Sciatic nerve (tissue), 2 donors: ENCODE data around the gene OR1S2. TPM values are rescaled to one million over a fixed set of nuclear protein-coding genes. Genes with fewer than 3 reads are reported as not detected.
"Not testable (repeated sequence)": the region's sequence is repeated elsewhere in the genome, so short reads cannot be mapped to it uniquely, and the experiment has no call there.

Source experiments
- ATAC-seq: fragments of 200-7000 bp; cut with Tn5 transposase; one replicate; pipeline ENCODE4 v1.9.1; 2020; ENCODE audit warnings: mild to moderate bottlenecking, moderate library complexity
- DNase-seq: peaks from one replicate; pipeline ENCODE4 v3.0.0-alpha.2; 2020; ENCODE audit warnings: low spot score
- intact Hi-C: fragments of 100-400 bp; cut with DNase I; formaldehyde crosslinking; loops from one replicate; pipeline ENCODE4 v1.14.2; 2022
- total RNA-seq: library from RNA; stranded (reverse); fragmentation: NEBNext Ultra II Directional; extraction: Animal tissue kit (Norgen Biotek cat#: 25700); gene quantifications from one replicate; pipeline ENCODE4 v1.2.1, GENCODE V29; 2021
- donor health status: DM: no; HTN: no; CAD: no.
- donor health status: DM: no; HTN: no; CAD: no.

OR1S2 gene
- not detected for total RNA-seq

- ATAC-seq (no peak), DNase-seq (no peak)
- intact Hi-C loops, result no loop called here
Observed at GRCh38 chr11:58204042-58204441, at the start of gene OR1S2. Gene OR1S2 (minus strand): TSS chr11:58204142. CDS start chr11:58204142, 0 bp downstream.

- DNase-seq (no peak), ATAC-seq (no peak)
- intact Hi-C loops, result no loop called here
Observed at GRCh38 chr11:58243954-58244353, 40.0 kb upstream of the OR1S2 start.

GRCh38 chr11:58227956-58228615, 24.1 kb upstream of the OR1S2 start:
- DNase-seq, result no peak
- intact Hi-C loops, result no loop called here
- ATAC-seq, result no peak

- intact Hi-C loops, result no loop called here
- no peak for ATAC-seq
- no peak for DNase-seq
Observed at GRCh38 chr11:58222721-58223120, 18.8 kb upstream of the OR1S2 start.

GRCh38 chr11:58216476-58216875, 12.5 kb upstream of the OR1S2 start:
- intact Hi-C loops, result no loop called here
- DNase-seq, result no peak
- ATAC-seq, result no peak

- intact Hi-C loops, ATAC-seq, DNase-seq: not testable (repeated sequence)
Observed at GRCh38 chr11:58212420-58212819, 8.5 kb upstream of the OR1S2 start, which contains the start of gene OR1S1. Gene OR1S1 (plus strand): TSS chr11:58212720.

GRCh38 chr11:58199271-58199670, 4.7 kb downstream of the OR1S2 start:
- intact Hi-C loops, result no loop called here
- ATAC-seq, result no peak

GRCh38 chr11:58195939-58196338, 8.0 kb downstream of the OR1S2 start:
- no peak for DNase-seq
- no peak for ATAC-seq
- intact Hi-C loops, result no loop called here

More at GRCh38 chr11:58199271-58199670, 4.7 kb downstream of the OR1S2 start:
- DNase-seq, result no peak

- ATAC-seq (no peak), DNase-seq (no peak)
- intact Hi-C loops, result no loop called here
Observed at GRCh38 chr11:58193391-58193790, 10.6 kb downstream of the OR1S2 start.

- DNase-seq, result no peak
- no peak for ATAC-seq
- intact Hi-C loops, result no loop called here
Observed at GRCh38 chr11:58192229-58192628, 11.7 kb downstream of the OR1S2 start.

GRCh38 chr11:58188770-58189169, 15.2 kb downstream of the OR1S2 start, which contains the start of gene OR9Q2:
Gene OR9Q2 (plus strand): TSS chr11:58189070. CDS start chr11:58190491, 1,421 bp downstream.
- DNase-seq (no peak), ATAC-seq (no peak)
- intact Hi-C loops, result no loop called here

- no peak for ATAC-seq
- no peak for DNase-seq
- intact Hi-C loops, result no loop called here
Observed at GRCh38 chr11:58186938-58187337, 17.0 kb downstream of the OR1S2 start.

- DNase-seq (no peak), ATAC-seq (no peak)
- intact Hi-C loops, result no loop called here
Observed at GRCh38 chr11:58179648-58180047, 24.3 kb downstream of the OR1S2 start.

- intact Hi-C loops, result no loop called here
- DNase-seq (no peak), ATAC-seq (no peak)
Observed at GRCh38 chr11:58178444-58178843, 25.5 kb downstream of the OR1S2 start.

- intact Hi-C loops, result no loop called here
Observed at GRCh38 chr11:58177409-58178054, 26.4 kb downstream of the OR1S2 start.

GRCh38 chr11:58165504-58166106, 38.3 kb downstream of the OR1S2 start:
- DNase-seq (no peak), ATAC-seq (no peak)
- intact Hi-C loops, result no loop called here

More at GRCh38 chr11:58177409-58178054, 26.4 kb downstream of the OR1S2 start:
- no peak for ATAC-seq
- DNase-seq, result no peak

- intact Hi-C loops, result no loop called here
Observed at GRCh38 chr11:58164990-58165389, 39.0 kb downstream of the OR1S2 start.

GRCh38 chr11:58164389-58164788, 39.6 kb downstream of the OR1S2 start:
- intact Hi-C loops, result no loop called here
- ATAC-seq (no peak), DNase-seq (no peak)

More at GRCh38 chr11:58164990-58165389, 39.0 kb downstream of the OR1S2 start:
- DNase-seq (no peak), ATAC-seq (no peak)
